Bone marrow (tissue), 2 donors: ENCODE results near the gene LIMA1.
"Not testable (repeated sequence)": the region's sequence is repeated elsewhere in the genome, so short reads cannot be mapped to it uniquely, and the experiment has no call there.

Source experiments
- DNase-seq, 2 donors: peaks; one replicate each; lab custom pipeline; 2025; lab: John Stamatoyannopoulos, UW

The LIMA1 gene

DNA sequence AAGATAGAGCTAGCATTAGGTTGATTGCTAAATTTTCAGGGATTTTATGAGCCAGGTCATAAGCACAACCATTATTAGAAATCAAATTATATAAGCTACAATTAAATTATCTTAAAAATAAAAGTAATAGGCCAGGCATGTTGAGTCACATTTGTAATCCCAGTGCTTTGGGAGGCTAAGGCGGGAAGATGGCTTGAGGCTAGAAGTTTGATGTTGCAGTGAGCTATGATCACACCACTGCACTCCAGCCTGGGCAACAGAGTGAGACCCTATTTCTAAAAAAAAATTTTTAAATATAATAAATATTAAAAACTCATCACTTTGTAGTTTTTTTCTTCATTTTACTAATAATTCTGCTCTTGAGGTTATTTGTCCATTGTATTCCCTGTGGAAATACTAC is 1.9 kb upstream of the LIMA1 start:
- no peak for DNase-seq

DNA sequence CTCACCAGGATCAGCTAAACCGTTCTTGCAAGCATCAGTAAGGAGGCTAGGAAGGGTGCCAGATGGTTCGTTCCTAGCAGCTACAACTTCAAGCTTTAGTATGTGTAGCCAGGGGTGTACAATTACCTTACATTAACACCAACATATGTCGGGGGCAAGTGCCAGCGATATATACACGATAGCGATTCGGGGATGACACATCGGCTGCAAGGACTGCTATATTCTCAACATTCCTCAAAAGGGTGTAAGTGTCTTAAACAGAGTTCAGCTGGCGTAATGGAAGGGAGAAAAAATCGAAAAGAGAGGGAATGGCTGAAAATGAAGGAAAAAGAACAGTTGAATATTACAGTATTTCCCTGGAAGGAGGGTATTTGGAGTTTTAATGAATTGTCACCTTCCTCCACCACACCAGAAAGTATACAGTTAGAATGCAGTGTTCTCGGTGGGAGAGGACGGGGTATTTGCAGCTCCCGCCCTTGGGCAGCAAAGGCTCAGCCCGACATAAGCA is 545 bp downstream of the LIMA1 start:
- DNase-seq = no peak

DNA sequence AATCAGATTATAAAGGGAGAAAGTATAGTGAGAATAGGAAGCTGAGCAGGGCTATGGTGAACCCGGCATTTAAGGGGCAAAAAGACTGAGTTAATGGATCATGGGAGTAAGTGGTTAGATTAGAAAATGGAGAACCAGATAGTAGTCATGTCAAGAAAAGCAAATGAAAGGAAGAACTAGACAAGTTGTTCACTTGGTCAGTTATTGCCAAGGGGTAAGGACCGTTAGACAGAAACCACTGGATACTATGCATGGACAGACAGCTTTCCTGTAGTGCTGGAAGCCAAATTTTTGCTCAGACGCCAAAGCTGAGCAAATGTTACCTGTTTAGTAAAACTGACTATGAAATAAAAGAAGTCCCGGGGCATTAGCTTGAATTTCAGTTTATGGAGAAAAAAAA is 3.8 kb downstream of the LIMA1 start:
- no peak for DNase-seq

DNA sequence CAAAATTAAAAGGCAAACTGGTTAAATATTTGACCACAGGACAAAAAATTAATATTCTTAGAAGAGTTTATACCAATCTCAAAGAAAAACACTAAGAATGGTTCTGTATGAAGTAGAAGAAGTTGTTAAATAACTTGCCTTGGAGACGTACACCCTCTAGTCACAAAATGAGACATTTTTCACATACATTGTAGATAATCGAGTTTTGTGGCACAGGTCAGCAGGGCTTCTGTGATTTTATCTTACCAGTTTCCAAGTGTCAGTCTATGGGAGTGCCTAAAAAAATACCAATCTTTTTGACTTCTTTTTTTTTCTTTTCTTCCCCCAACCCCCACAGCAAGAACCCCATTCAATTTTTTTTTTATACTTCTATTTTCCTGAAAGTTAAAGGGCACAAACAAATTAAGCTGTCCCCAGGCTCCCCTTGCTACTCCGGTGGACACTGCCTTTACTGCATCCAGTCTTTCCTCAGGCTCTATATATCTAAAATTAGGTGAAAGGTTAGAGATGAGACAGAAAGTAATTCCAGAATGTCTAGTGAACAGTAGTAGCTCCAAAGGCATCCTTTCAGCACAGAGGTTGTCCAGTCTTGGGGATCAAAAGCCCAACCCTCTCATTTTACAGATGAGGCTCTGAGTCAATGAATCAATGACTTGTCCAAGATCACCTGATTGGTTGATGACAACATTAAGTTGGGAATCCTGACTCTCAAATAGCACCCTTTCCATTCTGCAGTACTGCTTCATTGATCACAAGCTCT is 6.2 kb downstream of the LIMA1 start:
- DNase-seq = no peak

DNA sequence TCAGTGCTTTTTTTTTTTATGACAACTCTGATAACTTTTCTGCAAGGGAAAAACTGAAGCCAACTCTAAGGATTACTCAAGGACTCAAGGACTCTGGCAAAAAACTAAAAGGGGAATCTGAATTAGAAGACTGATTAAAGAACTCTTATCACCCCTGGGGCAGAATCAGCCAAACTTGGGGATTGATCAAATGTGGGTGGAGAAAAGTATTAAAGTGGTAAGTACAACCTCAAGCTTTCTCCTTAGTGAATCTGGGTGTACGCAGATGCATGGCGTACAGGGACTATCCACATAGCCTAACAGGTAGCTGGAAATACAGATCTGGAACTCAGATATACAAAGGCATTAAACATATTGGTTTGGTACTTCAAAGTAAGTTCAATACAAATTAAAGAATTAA is 7.3 kb downstream of the LIMA1 start:
- DNase-seq = no peak

DNA sequence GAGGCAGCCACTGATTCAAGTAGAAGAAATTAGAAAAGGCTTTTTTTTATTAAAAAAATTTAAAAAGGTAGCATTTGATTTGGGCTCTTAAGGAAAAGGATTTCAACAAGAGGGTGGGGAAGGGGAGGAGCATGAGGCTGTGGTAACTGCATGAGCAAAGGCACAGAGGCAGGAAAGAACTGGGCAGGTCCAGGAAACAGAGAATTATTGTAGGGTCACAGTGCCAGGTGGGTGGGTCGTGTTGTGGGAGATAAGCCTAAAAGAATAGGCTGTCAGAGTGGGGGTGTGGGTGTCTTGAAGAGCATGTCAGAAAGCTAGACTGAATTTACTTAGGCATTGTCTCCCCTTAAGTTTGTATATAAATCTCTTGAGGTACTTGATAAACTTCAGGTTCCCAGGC is 7.8 kb downstream of the LIMA1 start:
- DNase-seq = no peak

DNA sequence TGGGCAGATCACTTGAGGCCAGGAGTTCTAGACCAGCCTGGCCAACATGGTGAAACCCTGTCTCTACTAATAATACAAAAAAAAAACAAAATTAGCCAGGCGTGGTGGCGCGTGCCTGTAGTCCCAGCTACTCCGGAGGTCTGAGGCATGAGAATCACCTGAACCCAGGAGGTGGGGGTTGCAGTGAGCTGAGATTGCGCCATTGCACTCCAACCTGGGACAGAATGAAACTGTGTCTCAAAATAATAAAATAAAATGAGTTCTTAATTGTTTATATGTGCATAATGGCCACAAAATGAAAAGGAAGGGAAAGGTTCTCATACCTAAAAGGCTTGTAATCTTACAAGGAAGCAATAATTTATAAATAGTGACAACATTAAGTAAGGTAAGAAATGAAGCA is 8.2 kb downstream of the LIMA1 start:
- not testable (repeated sequence) for DNase-seq

DNA sequence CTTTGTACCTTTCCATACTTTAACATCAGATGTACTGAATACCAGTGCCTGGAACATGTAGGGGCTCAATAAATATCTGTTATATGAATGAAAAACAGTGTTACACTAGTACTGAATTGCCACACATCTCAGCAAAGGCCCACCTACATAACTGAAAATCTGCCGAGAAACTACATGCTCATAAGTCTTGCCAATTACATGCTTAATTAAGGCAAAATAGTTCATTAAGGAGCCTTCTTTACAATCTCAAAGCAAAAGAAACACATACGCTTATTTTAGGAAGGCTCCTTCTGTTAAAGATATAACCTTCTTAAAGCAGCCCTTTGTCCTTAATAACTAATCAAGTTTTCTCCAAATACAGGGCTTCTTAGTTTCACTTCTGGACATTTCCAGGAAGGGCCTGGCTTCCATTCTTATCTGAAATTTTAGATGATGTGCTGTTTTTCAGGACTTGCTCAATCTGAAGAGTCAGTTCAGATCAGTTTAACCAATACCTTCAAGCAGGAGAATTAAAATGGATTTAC is 11.5 kb downstream of the LIMA1 start:
- no peak for DNase-seq

DNA sequence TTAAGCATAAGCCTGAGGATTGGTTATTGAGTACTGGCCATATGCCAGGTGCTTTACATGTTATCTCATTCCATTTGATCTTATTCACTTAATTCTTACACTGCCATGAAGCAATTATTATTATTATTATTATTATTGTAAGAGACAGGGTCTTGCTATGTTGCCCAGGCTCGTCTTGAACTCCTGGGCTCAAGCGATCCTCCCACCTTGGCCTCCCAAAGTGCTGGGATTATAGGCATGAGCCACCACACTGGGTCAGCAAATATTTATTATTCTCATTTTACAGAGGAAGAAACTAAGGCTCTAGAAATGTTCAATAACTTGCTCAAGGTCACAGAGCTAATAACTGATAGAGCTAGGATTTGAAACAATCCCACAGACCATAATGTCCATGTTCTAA is 14.8 kb downstream of the LIMA1 start:
- no peak for DNase-seq

DNA sequence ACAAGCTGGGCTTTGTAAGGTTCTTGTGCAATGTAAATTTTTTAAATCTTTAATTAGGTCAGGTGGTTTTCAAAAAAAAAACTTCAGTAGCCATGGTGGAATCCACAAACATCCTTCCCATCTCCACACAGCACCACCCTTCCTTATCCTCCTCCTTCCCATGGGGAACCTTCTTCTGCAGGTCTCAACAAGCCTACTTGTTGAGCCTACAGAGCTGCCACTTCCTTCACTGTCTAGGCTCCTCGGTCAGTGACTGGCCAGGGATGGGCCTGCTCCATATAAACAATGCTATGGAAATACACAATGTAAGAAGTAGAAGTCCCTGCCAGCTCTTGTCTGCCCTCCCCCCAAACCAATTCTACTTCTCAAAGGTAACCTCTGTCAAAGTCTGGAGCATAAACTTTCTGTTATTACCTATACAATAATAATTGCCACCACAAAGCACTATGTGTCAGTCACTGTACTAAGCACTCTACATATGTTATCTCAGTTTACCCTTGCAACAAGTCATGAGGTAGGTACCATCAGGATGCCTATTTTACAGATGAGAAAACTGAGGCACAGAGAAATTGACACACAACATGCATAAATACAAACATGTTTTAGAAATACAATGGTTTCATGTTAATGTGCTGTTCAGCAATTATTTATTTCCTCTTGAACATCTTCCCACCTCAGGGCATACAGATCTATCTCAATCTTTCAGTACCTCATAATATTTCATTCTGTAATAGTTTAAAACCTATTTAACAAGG is 17.4 kb downstream of the LIMA1 start:
- no peak for DNase-seq

DNA sequence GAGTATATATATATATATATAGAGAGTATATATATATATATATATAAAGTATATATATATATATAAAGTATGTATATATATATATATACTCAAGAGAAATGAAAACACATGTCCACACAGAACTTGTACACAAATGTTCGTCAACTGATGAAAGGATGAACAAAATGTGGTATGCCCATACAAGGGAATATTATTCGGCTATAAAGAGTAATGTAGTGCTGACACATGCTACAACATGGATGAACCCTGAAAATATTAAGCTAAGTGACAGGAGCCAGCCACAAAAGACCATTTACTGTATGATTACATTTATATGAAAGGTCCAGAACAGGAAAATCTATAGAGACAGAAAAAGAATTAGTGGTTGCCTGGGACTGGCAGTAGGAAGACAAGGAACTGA is 19.5 kb downstream of the LIMA1 start:
- DNase-seq = no peak

DNA sequence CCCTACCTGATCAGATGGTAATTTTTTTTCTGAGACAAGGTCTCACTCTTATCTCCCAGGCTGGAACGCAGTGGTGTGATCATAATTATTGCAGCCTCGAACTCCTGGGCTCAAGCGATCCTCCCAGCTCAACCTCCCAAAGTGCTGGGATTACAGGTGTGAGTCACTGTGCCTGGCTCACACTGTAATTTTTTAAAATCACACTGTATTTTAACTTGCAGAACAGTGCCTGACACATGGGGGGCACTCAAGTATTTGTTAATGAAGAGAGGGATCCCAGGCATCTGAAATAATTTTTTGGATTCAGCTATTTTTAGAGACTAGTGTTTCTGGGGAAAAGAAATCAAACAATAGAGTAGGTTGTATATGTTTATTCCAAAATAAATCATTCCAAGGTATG is 21.7 kb downstream of the LIMA1 start:
- DNase-seq = no peak

DNA sequence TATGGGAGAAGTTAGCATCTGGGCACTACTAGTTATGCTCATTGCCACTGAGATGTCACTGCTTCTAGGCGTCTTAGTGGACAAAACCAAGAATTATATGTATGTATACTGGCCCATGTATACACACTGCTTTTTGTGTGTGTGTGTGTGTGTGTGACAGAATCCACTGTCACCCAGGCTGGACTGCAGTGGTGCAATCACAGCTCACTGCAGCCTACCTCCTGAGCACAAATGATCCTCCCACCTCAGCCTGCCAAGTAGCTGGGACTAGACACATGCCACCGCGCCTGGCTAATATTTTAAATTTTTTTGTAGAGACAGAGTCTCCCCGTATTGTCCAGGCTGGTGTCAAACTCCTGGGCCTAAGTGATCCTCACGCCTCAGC is 25.2 kb downstream of the LIMA1 start:
- no peak for DNase-seq

DNA sequence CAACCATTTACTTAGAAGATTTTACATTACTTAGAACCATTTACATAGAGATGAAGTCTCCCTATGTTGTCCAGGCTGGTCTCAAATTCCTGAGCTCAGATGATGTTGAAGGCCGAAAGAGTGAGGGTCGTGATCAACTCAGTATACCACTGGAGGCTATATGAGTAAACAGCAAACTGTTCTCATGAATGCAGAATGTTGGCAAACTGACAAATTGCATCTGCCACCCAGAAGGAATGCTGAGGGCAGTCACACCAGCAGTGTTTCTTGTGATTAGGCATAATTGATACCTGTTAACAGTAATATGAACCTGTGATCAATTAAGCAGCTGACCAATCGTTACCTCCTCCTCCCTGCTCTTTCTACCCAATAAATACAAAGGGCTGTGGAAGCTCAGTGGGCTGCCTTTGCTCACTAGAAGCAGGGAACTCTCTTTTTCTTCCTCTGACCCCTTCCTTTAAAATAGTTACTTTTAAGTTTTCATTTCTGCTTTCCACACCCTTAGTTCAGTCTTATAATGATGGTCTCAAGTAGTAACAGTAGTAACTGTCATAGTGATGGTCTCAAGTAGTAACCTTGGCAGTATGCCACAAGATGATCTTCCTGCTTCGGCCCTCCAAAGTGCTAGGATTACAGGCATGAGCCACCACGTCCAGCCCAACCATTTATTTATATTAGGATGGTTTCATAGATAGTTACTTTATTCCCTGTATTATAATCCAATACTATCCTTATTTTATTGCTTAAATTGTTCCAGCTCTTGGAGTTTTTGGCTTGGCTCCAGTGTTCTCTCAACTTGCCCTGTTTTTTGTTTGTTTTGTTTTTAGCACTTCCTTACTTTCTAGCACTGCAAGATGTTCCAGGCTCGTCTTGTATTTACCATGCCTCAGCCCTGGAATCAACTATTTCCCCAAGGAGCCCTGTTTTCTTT is 25.8 kb downstream of the LIMA1 start:
- no peak for DNase-seq

DNA sequence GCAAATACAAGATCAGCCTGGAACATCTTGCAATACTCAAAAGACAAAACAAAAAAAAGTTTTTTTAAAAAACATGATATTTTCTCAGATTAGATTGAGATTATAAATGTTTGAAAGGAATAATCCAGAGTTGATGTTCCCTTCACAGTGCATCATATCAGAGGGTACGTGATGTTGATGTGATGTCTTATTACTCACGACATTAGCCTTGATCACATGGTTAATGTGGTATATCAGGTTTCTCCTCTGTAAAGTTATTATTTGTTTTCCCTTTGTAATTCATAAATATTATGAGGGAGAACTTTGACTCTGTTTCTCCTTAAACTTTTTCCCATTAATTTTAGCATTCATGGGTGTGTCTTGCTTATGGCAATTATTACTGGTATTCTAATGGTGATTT is 26.6 kb downstream of the LIMA1 start:
- no peak for DNase-seq

DNA sequence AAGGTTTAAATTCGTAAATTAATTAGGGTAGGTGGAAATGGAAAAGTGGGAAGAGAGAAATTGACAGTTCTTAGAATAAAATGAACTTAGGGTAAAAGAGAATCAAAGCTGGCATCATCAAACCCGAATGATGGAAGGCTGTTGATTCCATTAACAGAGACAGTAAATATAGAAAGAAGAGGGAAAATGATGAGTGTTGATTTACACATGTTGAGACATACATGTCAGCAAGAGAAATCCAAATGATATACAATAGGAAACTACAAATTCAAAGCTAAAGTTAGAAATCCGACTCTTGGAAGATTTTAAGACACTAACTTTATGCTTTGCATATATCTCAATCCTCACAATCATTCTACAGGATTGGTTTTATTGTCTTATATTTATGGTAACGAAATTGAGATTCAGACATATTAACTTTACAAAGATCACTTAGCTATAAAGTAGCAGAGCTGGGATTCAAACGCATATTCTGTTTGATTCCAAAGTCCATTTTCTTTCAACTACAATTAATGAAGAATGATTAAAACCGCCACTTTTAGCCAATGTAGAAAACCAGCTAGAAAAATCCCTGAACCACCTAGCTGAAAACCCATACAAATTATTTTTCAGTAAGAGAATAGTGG is 30.2 kb downstream of the LIMA1 start:
- no peak for DNase-seq

DNA sequence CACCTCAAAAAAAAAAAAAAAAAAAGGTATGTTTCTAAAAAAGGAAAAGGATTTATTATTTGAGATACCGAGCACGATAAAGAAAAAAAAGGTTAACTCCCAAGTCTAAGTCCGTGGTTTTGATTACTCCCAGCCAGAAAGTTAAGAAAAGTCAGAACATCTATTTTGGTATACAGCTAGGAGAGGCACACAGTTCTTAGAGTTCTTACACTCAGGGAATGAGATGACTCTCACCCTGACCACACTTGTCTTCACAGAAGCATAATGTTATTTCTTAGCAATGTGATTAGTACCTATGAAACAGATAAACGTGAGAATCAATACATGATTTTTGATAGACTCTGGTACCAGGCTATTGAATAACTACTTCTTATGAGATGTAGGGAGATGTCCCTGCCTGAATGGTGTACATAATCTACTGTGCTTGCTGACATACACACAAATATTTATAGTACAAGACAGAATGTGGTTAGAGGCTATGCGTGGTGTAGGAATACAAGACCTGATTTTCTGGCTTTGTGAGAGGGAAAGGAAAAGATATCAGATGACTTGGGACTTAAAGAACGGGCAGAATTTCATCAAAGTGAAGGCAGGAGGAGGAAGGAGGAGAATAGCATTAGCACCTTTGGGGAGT is 31.6 kb downstream of the LIMA1 start:
- no peak for DNase-seq

DNA sequence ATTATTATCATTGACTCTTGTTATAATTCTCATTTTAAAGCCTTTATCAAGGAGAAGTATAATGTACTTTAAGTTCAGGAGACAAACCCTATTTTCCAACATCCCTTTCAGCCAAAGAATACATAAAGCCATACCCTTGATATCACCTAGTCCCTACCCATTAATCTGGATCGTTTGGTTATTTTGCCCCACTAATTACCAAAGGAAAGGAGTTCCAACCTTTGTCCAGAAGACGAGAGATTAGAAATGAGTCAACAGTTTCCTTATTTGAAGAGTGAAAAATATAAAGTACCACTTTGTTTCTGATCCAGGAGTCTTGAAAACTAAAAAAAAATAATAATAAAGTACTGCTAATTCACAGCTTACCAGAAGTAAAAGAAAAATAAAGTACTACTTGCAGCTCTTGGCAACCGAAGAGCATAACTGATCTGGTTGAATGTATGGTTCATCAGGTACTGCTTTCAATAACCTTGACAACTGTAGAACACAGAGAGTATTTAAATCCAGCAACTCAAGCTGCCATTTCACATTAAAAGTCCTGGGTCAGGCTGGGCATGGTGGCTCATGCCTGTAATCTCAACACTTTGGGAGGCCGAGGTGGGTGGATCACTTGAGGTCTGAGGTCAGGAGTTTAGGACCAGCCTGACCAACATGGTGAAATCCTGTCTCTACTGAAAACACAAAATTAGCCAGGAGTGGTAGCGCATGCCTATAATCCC is 33.7 kb downstream of the LIMA1 start:
- no peak for DNase-seq

DNA sequence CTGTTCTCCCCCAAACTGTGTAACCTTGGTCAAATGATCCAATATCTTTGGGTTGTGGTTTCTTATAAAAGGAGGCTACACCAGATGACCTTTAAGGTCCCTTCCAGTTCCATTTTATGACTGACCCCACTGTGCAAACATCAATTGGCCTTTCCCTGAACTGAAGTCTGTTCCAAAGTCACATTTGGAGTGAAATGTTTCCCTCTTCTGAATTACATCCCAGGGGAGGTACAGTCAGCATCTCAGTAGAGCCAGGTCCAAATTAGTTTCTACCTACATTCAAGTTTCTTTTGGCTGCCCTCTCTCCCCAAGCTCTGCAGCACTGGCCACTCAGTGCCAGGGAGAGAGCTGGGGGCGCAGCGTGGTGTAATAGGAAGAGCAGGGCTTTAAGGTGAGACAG is 34.4 kb downstream of the LIMA1 start:
- DNase-seq = no peak

DNA sequence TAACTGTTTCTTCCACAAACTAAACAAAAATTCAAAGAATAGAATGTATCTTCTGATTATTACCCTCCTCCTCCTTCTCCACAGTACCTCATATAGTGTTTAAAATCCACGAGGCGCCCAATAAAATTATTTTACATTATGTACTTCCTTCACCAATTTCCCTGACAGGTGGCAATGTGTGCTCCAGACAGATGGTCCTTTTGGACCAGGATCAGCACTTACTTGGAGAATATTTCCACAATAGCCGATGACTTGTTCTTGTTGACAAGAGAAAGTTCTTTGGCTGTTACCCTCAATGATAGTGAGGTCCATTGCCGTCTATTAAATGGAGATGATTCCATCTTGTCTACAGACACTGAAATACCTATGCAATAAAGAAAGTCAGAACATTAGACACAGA is 34.9 kb downstream of the LIMA1 start:
- no peak for DNase-seq

DNA sequence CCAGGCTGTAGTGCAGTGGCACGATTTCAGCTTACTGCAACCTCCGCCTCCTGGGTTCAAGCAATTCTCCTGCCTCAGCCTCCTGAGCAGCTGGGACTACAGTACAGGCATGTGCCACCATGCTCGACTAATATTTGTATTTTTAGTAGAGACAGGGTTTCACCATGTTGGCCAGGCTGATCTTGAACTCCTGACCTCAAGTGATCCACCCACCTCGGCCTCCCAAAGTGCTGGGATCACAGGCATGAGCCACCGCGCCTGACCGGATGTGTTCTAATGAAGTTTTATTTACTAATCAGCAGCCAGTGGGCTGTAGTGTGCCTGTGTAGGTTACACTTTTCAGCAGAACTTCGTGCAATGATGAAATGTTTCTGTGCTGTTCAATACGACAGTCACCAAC is 35.7 kb downstream of the LIMA1 start:
- DNase-seq = not testable (repeated sequence)
